Bronchial epithelial cell (primary cell): Measurements from ENCODE around the gene TMEM108. TPM values are rescaled to one million over a fixed set of nuclear protein-coding genes. Genes with fewer than 3 reads are reported as not detected.

Experiments
- DNase-seq: peaks from one replicate; pipeline ENCODE4 v3.0.0-alpha.2; 2010; ENCODE audit warnings: low read depth
- FAIRE-seq: peaks from 2 replicates; lab custom pipeline; 2011; peaks lifted over from hg19 to GRCh38; lab: Jason Lieb, UNC
- H3K27me3 ChIP-seq: 2 replicates; pipeline ENCODE4 v1.5.1; 2011; ENCODE audit warnings: low read length; ENCODE audit not compliant: control insufficient read depth, insufficient read depth
- H3K36me3 ChIP-seq: 2 replicates; pipeline ENCODE4 v1.5.1; 2011; ENCODE audit warnings: low read length; ENCODE audit not compliant: control insufficient read depth, insufficient read depth
- H3K4me3 ChIP-seq: 2 replicates; pipeline ENCODE4 v1.5.1; 2011; ENCODE audit warnings: mild to moderate bottlenecking, low read depth, low read length, control low read depth
- total RNA-seq: library from RNA; depleted of rRNA; stranded (reverse); fragments of >200 nt; gene quantifications from 2 replicates; pipeline ENCODE4 v1.2.1, GENCODE V29; 2014
- TF ChIP-seq, protein P1 (sequence below): IDR thresholded peaks from 2 replicates; pipeline ENCODE4 v1.5.1; 2011; ENCODE audit warnings: mild to moderate bottlenecking, moderate library complexity, low read length, control low read depth, inconsistent platforms; ENCODE audit not compliant: insufficient read depth, severe bottlenecking

The TMEM108 gene
- total RNA-seq, 1 donor from 2014 or later: not detected

DNA sequence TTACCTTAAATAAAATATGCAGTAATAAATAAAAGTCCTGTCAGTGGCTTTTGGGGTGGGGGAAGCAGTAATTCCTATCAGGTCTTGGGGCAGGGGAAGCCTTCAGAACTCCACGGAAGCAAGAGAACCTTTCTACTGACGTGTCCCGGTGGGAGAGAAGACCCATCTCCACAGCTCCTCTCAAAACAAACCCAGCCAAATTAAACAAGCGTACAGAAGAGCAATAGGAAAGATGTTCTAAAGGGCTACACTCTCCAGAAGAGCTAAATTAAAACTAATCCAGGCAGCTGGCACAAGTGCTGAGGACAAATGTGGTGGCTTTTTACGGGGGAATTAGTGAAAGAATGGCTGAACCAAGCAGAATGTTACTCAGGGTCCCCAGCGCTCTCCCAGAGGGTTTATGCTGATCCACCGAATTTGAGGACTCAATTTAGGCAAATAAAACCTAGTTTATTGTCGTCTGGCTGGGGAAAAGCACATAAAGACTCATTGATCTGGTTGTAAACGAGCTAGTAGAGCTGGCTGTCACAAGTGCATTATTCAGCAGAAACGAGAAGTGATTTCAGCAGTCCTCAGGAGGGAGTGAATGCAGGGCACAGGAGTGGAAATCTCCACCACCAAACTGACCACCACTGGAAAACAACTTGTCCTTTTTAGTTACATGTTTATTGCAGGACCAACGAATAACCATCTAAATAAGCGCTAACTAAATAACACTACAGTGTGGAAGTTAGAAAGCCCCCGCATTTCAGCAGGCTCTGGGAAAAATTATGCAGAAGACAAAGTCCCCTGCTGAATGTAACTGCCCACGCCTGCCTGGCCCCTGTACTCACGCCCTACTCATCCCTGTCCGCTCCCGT lies 375.2 kb downstream of the TMEM108 start:
- no peak for DNase-seq
- H3K4me3 ChIP-seq: no peak overlapping the region
- TF ChIP-seq, protein P1, sequence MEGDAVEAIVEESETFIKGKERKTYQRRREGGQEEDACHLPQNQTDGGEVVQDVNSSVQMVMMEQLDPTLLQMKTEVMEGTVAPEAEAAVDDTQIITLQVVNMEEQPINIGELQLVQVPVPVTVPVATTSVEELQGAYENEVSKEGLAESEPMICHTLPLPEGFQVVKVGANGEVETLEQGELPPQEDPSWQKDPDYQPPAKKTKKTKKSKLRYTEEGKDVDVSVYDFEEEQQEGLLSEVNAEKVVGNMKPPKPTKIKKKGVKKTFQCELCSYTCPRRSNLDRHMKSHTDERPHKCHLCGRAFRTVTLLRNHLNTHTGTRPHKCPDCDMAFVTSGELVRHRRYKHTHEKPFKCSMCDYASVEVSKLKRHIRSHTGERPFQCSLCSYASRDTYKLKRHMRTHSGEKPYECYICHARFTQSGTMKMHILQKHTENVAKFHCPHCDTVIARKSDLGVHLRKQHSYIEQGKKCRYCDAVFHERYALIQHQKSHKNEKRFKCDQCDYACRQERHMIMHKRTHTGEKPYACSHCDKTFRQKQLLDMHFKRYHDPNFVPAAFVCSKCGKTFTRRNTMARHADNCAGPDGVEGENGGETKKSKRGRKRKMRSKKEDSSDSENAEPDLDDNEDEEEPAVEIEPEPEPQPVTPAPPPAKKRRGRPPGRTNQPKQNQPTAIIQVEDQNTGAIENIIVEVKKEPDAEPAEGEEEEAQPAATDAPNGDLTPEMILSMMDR: no peak
- H3K36me3 ChIP-seq: no peaks in the 10 kb centered on the region
- H3K27me3 ChIP-seq: no peaks in the 10 kb centered on the region
- no peak for FAIRE-seq

DNA sequence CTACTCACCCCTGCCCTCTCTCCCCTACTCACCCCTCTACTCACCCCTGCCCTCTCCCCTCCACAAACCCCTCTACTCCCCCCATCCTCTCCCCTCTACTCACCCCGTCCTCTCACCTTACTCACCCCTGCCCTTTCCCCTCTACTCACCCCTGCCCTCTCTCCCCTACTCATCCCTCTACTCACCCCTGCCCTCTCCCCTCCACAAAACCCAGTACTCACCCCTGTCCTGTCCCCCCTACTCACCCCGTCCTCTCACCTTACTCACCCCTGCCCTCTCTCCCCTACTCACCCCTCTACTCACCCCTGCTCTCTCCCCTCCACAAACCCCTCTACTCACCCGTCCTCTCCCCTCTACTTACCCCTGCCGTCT lies 375.8 kb downstream of the TMEM108 start:
- no peaks in the 10 kb centered on the region for H3K36me3 ChIP-seq
- H3K4me3 ChIP-seq: no peak overlapping the region
- no peak for DNase-seq
- no peaks in the 10 kb centered on the region for H3K27me3 ChIP-seq
- no peak for FAIRE-seq
- TF ChIP-seq, protein P1: no peak

DNA sequence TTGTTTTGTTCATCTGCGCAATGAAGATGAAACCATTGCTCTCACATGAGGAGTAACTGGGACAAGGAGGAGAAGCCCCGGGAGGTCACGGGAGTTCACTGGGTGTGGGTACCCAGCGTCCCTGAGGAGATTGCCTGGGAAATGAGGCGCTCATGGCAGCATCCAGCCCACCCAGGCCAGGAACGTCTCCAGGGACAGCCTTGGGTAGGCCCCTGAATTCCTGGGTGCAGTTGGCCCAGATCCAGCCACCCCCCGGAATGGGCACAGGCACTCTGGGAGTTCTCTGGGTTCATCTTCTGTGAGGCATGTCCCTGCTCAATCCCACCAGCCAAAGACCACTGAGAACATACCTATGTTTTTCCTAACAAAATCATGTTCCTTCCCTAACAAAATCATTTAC lies 380.2 kb downstream of the TMEM108 start:
- no peak for DNase-seq
- no peak for FAIRE-seq
- H3K36me3 ChIP-seq: no peaks in the 10 kb centered on the region
- peaks cover 4% of the 10 kb centered on the region for H3K27me3 ChIP-seq
- TF ChIP-seq, protein P1: no peak
- H3K4me3 ChIP-seq: no peak overlapping the region

DNA sequence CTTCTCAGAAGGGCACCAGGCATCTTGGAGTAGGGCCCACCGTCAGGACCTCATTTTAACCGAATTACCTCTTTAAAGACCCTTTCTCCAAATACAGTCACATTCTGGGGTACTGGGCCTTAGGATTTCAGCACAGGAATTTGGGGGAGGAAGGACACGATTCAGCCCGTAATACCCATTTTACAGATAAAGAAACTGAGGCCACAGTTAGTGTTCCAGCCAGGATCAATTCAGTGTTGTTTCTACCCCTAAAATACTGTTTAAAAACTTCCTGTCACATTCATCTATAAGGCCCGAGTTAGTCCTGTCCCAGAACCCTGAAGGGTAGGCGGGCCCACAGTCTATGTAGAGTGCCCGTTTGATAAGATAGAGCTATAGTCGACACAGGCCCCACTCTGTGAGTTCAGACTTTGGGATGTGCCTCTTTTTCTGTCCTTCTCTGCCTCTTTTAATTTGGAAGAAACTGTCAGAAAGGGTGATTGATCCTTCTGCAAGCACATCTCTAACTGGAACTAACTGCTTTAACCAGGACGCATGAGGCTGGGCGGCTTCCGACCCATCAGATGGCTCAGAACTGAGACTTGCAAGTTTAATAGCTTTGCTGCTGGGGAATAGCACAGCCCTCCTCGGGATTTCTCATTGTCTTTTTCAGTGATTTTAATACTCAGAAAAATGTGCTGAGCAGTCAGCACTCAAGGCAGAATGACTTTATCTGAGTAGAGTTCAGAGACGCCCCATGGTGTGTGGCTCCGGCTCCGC lies 381.1 kb downstream of the TMEM108 start:
- Histone ChIP-seq H3K4me3 (no peak overlapping the region), H3K27me3 (peaks cover 4% of the 10 kb centered on the region), H3K36me3 (no peaks in the 10 kb centered on the region)
- FAIRE-seq: no peak
- TF ChIP-seq, protein P1: no peak
- DNase-seq: no peak

DNA sequence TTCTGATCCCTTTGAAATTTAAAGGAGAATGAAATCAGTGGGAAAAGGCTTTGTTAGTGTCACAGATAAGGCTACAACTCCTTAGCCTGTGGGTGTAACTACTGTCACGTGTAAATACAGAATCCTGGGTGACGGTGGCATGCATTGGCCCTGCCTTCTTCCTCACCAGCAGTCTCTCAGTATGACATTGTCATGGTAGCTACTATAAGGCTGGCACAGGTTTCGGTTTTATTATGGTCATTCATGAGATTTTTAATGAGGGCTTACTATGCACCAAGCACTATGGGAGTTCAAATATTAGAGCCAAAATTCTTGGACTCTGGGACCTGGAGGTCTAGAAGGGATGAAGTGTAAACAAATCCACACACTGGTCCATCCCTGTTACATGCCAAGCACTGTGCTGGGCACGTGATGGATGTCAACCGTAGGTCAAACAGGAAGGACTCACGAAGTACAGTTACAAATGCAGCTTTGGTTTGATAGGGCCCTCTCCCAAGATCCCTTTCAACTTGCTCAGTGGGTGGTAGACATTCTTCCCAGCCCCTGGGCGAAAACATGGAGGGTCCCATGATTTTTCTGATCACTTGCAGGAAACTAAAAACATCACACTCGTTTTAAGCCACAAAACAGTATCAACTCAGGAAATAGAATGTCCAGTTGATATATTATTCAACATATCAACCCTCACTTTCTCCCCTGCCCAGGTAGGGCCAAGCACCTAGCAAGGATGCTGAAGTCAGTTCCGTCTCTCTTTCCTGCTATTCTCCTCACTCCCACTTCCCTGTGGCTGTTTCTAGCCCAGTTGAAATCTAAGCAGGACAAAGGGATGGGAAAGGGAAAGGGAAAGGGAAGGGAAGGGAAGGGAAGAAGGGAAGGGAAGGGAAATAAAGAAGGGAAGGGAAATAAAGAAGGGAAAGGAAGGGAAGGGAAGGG lies 387.0 kb downstream of the TMEM108 start:
- DNase-seq: no peak
- TF ChIP-seq, protein P1: no peak
- no peaks in the 10 kb centered on the region for H3K36me3 ChIP-seq
- H3K27me3 ChIP-seq: peaks cover 4% of the 10 kb centered on the region
- FAIRE-seq: no peak
- no peak overlapping the region for H3K4me3 ChIP-seq
